DOHH2 (cell line): ENCODE results near the gene HOXA10.

Experiments
- H3F3A ChIP-seq: fragments of 200-600 bp; sonication (generic), shearing (Covaris generic); 2 replicates; pipeline ENCODE4 v1.6.0; 2016; ENCODE audit warnings: antibody characterized with exemption, mild to moderate bottlenecking; ENCODE audit not compliant: control insufficient read depth, insufficient read depth
- H3K27ac ChIP-seq: fragments of 200-600 bp; sonication (generic); 2 replicates; pipeline ENCODE4 v1.5.1; 2014; ENCODE audit warnings: low read depth, mild to moderate bottlenecking, low read length, moderate library complexity
- H3K27me3 ChIP-seq: fragments of 200-600 bp; sonication (generic); 2 replicates; pipeline ENCODE4 v1.6.1; 2014; ENCODE audit warnings: mild to moderate bottlenecking, low read length, mixed read lengths; ENCODE audit not compliant: control insufficient read depth
- H3K36me3 ChIP-seq: fragments of 200-600 bp; sonication (generic); 2 replicates; pipeline ENCODE4 v1.6.1; 2014; ENCODE audit warnings: mild to moderate bottlenecking, low read length, moderate library complexity, mixed read lengths; ENCODE audit not compliant: control insufficient read depth
- H3K4me1 ChIP-seq: fragments of 200-600 bp; sonication (generic); 2 replicates; pipeline ENCODE4 v1.6.1; 2014; ENCODE audit warnings: mild to moderate bottlenecking, low read length, mixed read lengths; ENCODE audit not compliant: control insufficient read depth
- H3K4me2 ChIP-seq: fragments of 200-600 bp; sonication (generic); 2 replicates; pipeline ENCODE4 v1.6.0; 2014; ENCODE audit warnings: mild to moderate bottlenecking, low read length, moderate library complexity
- H3K4me3 ChIP-seq: fragments of 200-600 bp; sonication (generic); 2 replicates; pipeline ENCODE4 v1.5.1; 2014; ENCODE audit warnings: mild to moderate bottlenecking, low read length, mixed read lengths
- H3K79me2 ChIP-seq: fragments of 200-600 bp; sonication (generic); 2 replicates; pipeline ENCODE4 v1.6.1; 2014; ENCODE audit warnings: mild to moderate bottlenecking, low read length, mixed read lengths; ENCODE audit not compliant: control insufficient read depth
- H3K9me2 ChIP-seq: fragments of 200-600 bp; sonication (generic); replicated peaks from 2 replicates; pipeline ENCODE4 v1.6.1; 2014; ENCODE audit warnings: mild to moderate bottlenecking, low read length, mixed read lengths; ENCODE audit not compliant: control insufficient read depth
- H3K9me3 ChIP-seq: fragments of 200-600 bp; sonication (generic); 2 replicates; pipeline ENCODE4 v1.6.1; 2014; ENCODE audit warnings: antibody characterized with exemption, low read length, mixed read lengths; ENCODE audit not compliant: control insufficient read depth, insufficient read depth
- H4K20me1 ChIP-seq: fragments of 200-600 bp; sonication (generic); 2 replicates; pipeline ENCODE4 v1.6.0; 2014; ENCODE audit warnings: low read depth, mild to moderate bottlenecking, antibody characterized with exemption, low read length, moderate library complexity; ENCODE audit not compliant: control insufficient read depth, insufficient read depth
- EZH2phosphoT487 ChIP-seq: fragments of 200-600 bp; sonication (generic); IDR thresholded peaks from 2 replicates; pipeline ENCODE4 v1.6.1; 2017; ENCODE audit warnings: borderline replicate concordance, mild to moderate bottlenecking, antibody characterized with exemption, low read length, moderate library complexity, mixed read lengths
- TF ChIP-seq, protein P1 (sequence below): fragments of 200-600 bp; sonication (generic); IDR thresholded peaks from one replicate; pipeline ENCODE4 v1.5.1; 2014; ENCODE audit warnings: antibody characterized with exemption, mild to moderate bottlenecking, low read depth, low read length; ENCODE audit not compliant: poor library complexity, severe bottlenecking

HOXA10 gene

DNA sequence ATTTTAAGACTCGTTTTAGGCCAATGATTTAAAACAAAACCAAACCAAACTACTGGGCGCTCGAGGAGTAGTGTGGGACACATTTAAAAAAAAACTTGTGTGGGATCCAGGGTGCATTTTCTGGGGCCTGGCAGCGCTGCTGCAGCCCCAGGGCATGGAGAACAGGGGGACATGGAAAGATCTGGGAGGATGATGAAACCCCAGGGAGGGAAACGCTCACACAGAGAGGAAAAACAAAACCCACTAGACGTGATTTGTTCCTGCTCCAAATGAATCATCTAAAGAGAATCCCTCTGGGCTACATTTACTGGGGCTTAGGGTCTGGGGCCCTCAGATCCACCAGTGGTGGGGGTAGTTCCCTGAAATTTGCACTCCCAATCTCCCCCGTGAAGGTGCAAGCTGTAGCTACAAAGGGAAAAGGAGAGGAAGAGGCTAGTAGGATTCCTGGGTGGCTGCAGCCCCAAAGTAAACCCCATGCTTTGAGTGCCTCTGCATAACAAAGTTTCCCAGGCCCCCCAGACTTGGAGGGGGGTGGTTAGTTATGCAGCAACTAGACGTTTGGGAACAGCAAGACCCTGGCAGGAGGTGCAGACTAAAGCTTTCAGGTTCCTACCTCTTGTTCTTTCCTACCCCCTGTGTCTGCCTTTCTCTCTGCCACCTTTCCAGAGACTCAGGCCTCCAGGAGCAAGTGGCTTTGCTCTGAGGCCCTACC, 40.3 kb upstream of the HOXA10 start:
- Histone ChIP-seq H3K9me2 (no peaks in the 10 kb centered on the region), H3K36me3 (no peaks in the 10 kb centered on the region), H4K20me1 (peaks cover 5% of the 10 kb centered on the region; the same call in 1 of the 2 replicates), H3K4me2 (no peak overlapping the region), H3K79me2 (no peaks in the 10 kb centered on the region), H3K4me3 (no peak overlapping the region), H3K9me3 (no peaks in the 10 kb centered on the region), H3K27ac (no peak overlapping the region), H3F3A (no peaks in the 10 kb centered on the region), H3K27me3 (peaks cover 57% of the 10 kb centered on the region), H3K4me1 (peaks cover 5% of the 10 kb centered on the region)
- TF ChIP-seq EZH2phosphoT487 = no peak
- TF ChIP-seq, protein P1, sequence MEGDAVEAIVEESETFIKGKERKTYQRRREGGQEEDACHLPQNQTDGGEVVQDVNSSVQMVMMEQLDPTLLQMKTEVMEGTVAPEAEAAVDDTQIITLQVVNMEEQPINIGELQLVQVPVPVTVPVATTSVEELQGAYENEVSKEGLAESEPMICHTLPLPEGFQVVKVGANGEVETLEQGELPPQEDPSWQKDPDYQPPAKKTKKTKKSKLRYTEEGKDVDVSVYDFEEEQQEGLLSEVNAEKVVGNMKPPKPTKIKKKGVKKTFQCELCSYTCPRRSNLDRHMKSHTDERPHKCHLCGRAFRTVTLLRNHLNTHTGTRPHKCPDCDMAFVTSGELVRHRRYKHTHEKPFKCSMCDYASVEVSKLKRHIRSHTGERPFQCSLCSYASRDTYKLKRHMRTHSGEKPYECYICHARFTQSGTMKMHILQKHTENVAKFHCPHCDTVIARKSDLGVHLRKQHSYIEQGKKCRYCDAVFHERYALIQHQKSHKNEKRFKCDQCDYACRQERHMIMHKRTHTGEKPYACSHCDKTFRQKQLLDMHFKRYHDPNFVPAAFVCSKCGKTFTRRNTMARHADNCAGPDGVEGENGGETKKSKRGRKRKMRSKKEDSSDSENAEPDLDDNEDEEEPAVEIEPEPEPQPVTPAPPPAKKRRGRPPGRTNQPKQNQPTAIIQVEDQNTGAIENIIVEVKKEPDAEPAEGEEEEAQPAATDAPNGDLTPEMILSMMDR = no peak

DNA sequence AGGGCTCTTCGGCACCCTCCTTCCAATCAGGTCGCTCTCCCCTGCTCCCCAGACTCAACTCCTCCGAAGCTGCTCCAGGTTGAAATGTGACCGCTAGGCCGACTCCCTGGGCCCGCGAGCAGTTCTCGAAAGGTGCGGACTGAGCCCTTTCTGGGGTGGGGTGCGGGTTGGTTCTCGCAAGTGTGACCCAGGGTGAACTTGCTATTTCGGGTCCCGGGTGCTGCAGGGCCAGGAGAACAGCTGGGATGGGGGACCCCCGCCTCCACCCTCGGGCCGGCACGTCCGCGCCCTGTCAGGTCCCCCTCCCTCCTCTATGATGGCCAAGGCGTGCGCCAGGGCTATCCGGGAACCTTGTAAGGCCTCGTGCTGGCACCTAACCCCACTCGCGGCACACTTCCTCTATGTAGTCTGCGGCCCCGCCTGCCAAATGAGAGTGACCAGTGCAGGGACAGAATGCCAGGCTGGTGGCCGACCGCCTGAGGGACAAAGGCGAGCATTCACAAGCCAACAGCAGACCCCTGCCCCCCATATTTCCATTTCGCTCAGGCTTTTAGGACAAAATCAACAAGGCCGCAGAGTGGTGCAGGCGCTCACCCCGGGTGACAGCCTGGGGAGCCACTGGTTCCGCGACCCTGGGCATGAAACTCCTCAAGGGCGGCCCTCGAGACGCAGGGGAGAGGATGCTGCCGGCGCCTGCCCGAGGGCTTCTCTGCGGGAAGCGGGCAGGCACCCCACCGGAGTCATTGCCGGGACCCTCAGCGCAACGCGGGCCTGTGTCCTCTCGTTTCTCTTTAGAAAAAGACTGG, 39.5 kb upstream of the HOXA10 start:
- TF ChIP-seq, protein P1 = no peak
- no peak for TF ChIP-seq EZH2phosphoT487

DNA sequence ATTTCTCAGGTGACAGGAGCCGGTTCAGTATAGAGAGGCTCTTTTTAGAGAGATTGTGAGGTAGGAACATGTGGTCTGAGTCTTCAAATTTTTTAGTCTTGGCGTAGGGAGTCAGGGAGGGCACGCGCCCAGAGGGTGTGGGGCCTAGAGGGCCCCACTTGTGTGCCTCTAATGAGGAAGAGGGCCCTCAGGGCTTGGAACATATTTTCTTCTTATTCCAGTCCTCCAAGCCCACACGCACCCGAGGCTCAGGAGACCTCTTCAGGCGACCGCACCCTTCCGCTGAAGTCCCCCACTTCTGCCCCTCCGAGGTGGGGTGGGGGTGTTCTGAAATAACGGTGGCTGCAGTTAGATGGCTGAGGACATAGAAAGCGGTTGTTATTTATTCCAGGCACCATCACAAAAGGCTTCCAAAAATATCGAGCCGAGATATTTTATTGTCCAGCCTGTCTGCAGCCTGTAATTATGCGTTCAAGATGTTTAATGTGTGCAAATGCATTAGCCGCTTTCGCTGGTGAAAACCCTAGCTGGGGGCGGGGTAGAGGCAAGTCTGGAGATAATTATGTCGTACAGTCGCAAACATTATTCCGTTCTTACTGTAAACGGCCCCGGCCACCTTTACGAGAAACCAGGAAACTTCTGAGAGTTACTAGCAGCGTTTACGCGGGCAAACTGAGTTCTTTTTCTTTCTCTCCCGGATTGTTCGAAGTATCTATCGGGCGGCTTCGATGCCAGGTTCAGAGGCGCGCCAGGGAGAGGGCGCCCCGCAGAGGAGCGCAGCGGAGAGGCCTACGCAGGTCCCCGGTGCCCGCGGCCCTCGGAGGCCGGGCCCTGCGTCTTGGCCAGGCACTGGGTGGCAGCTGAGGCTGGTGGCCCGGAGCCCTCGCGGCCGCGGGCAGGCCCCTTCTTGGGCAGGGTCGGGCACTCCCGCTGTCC, 38.6 kb upstream of the HOXA10 start:
- no peaks in the 10 kb centered on the region for H3F3A ChIP-seq
- peaks cover 5% of the 10 kb centered on the region for H3K4me1 ChIP-seq
- H3K9me3 ChIP-seq = no peaks in the 10 kb centered on the region
- TF ChIP-seq, protein P1 = no peak
- TF ChIP-seq EZH2phosphoT487 = no peak
- H3K27me3 ChIP-seq = peaks cover 67% of the 10 kb centered on the region
- no peak overlapping the region for H3K4me3 ChIP-seq
- no peaks in the 10 kb centered on the region for H3K79me2 ChIP-seq
- no peaks in the 10 kb centered on the region for H3K36me3 ChIP-seq
- peaks cover 5% of the 10 kb centered on the region; the same call in 1 of the 2 replicates for H4K20me1 ChIP-seq
- H3K9me2 ChIP-seq = no peaks in the 10 kb centered on the region
- no peak overlapping the region for H3K27ac ChIP-seq
- H3K4me2 ChIP-seq = no peak overlapping the region

More for the DNA sequence above, 39.5 kb upstream of the HOXA10 start:
- no peak overlapping the region for H3K27ac ChIP-seq
- H3K36me3 ChIP-seq = no peaks in the 10 kb centered on the region
- no peak overlapping the region for H3K4me2 ChIP-seq
- H3K9me2 ChIP-seq = no peaks in the 10 kb centered on the region
- no peak overlapping the region for H3K4me3 ChIP-seq
- H3K79me2 ChIP-seq = no peaks in the 10 kb centered on the region
- peaks cover 58% of the 10 kb centered on the region for H3K27me3 ChIP-seq
- peaks cover 5% of the 10 kb centered on the region; the same call in 1 of the 2 replicates for H4K20me1 ChIP-seq
- H3K4me1 ChIP-seq = peaks cover 5% of the 10 kb centered on the region
- no peaks in the 10 kb centered on the region for H3F3A ChIP-seq
- no peaks in the 10 kb centered on the region for H3K9me3 ChIP-seq
